ENCODE measurements around the gene MYO7A. TPM values are rescaled to one million over a fixed set of nuclear protein-coding genes. Genes with fewer than 3 reads are reported as not detected.
A peak's percentile ranks its signal among the peaks of the same experiment; 100 is the strongest.

MYO7A gene
- total and polyA plus RNA-seq, 2 experiments from 2014 or later: 1.8 to 5.4 TPM

DNA sequence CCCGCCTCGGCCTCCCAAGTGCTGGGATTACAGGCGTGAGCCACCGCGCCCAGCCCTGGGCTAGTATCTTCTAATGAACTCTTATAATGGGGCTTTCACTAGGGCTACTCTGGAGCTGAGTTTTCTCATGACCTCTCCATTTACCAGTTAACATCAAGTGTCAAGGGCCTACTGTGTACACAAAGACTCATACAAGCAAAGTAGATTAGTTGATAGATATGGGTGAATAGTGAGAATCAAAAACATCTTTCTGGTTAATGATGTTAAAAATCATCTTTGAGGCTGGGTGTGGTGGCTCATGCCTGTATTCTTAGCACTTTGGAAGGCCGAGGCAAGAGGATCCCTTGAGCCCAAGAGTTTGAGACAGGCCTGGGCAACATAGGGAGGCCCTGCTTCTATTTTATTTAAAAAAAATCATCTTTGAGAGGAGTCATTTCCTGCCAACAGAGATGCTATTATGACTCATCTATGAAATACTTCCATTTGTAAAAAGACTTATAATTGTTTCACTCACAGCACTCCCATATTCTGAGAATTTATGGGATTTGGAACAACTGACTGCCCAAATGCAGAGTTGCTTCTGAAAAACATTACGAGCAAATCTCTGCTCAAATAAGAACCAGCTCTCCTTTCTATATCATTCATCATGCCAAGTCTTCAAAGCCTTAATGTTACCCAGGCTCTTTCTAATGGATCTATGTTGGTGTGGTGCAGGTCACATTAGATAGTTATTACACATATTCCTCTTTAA is 116.4 kb downstream of the MYO7A start:
- Histone ChIP-seq H3K27me3 (ENCODE audit: insufficient read depth) (no peaks in the 10 kb centered on the region), H3K36me3 (ENCODE audit: insufficient read depth) (no peaks in the 10 kb centered on the region)

More for the DNA sequence above, 116.4 kb downstream of the MYO7A start:
- Histone ChIP-seq H3K4me3 (no peak overlapping the region), H3F3A (replicated peaks; ENCODE audit: low read depth) (no peaks in the 10 kb centered on the region), H3K9me2 (ENCODE audit: insufficient read depth) (no peaks in the 10 kb centered on the region), H2AFZ (peak overlapping the region; percentile 52; the same call in 1 of the 2 replicates), H3K27ac (ENCODE audit: low read depth) (no peak overlapping the region), H3K4me2 (no peak overlapping the region), H3K4me1 (ENCODE audit: insufficient read depth) (no peaks in the 10 kb centered on the region), H3K79me2 (replicated peaks; ENCODE audit: insufficient read depth) (no peaks in the 10 kb centered on the region), H4K20me1 (replicated peaks; ENCODE audit: insufficient read depth) (no peaks in the 10 kb centered on the region)
- H3K9me3 Mint-ChIP-seq: no peaks in the 10 kb centered on the region
- H3K36me3 Mint-ChIP-seq (ENCODE audit: low read depth): no peaks in the 10 kb centered on the region
- H3K4me1 Mint-ChIP-seq: no peaks in the 10 kb centered on the region
- TF ChIP-seq POLR2AphosphoS5 (IDR thresholded peaks at IDR 0.05; ENCODE audit: low read depth) (no peak), EZH2 (IDR thresholded peaks at IDR 0.05; ENCODE audit: low read depth, unreplicated experiment) (no peak), CTCF (conservative IDR thresholded peaks at IDR 0.05; ENCODE audit: low read depth in 2 of 2) (no peak), EZH2phosphoT487 (IDR thresholded peaks at IDR 0.05; ENCODE audit: unreplicated experiment) (no peak), STAT1 (IDR thresholded peaks at IDR 0.05; ENCODE audit: unreplicated experiment) (no peak), ZNF331 (CRISPR knock-in tag; IDR thresholded peaks at IDR 0.05; ENCODE audit: low read depth) (no peak), ETS1 (IDR thresholded peaks at IDR 0.05) (no peak), REST (IDR thresholded peaks at IDR 0.05; ENCODE audit: unreplicated experiment) (no peak), ZNF462 (CRISPR knock-in tag; IDR thresholded peaks at IDR 0.05) (no peak), JUNB (IDR thresholded peaks at IDR 0.05; ENCODE audit: unreplicated experiment) (no peak), CREB1 (CRISPR knock-in tag; IDR thresholded peaks at IDR 0.05; ENCODE audit: low read depth) (no peak), NANOG (IDR thresholded peaks at IDR 0.05; ENCODE audit: borderline replicate concordance) (no peak), ZNF114 (CRISPR knock-in tag; IDR thresholded peaks at IDR 0.05) (no peak)
- DNase-seq (ENCODE audit: low spot score): no peak
- no peak overlapping the region for H3K27ac Mint-ChIP-seq
- no peaks in the 10 kb centered on the region for H3K27me3 Mint-ChIP-seq (ENCODE audit: insufficient read depth, low read depth, poor library complexity)
- ATAC-seq: no peak
- H3K4me3 Mint-ChIP-seq: no peak overlapping the region
